ENCODE measurements around the gene C11orf65.

C11orf65 gene

GRCh38 chr11:108495326-108495725, 28.0 kb upstream of the C11orf65 start:
- peaks cover 5% of the 10 kb centered on the region for H3K4me1 ChIP-seq (ENCODE audit: insufficient read depth, poor library complexity, severe bottlenecking)
- no peaks in the 10 kb centered on the region for H3K36me3 ChIP-seq (ENCODE audit: low read depth)
- TF ChIP-seq CTCF (IDR thresholded peaks at IDR 0.05; ENCODE audit: poor library complexity, severe bottlenecking): no peak
- no peaks in the 10 kb centered on the region for H3K9me3 ChIP-seq (ENCODE audit: severe bottlenecking)
- ATAC-seq (ENCODE audit: low read depth) (no peak), DNase-seq (ENCODE audit: low spot score) (no peak)
- no peak overlapping the region for H3K27ac ChIP-seq (ENCODE audit: poor library complexity, severe bottlenecking)
- H3K4me3 ChIP-seq (ENCODE audit: severe bottlenecking): no peak overlapping the region
- no peaks in the 10 kb centered on the region for H3K27me3 ChIP-seq (ENCODE audit: insufficient read depth, poor library complexity, severe bottlenecking)

- H3K36me3 ChIP-seq (ENCODE audit: low read depth): no peaks in the 10 kb centered on the region
- DNase-seq (ENCODE audit: low spot score) (no peak), ATAC-seq (ENCODE audit: low read depth) (no peak)
- H3K27me3 ChIP-seq (ENCODE audit: insufficient read depth, poor library complexity, severe bottlenecking): no peaks in the 10 kb centered on the region
- no peak overlapping the region for H3K27ac ChIP-seq (ENCODE audit: poor library complexity, severe bottlenecking)
- peaks cover 5% of the 10 kb centered on the region for H3K4me1 ChIP-seq (ENCODE audit: insufficient read depth, poor library complexity, severe bottlenecking)
- H3K9me3 ChIP-seq (ENCODE audit: severe bottlenecking): no peaks in the 10 kb centered on the region
- no peak for TF ChIP-seq CTCF (IDR thresholded peaks at IDR 0.05; ENCODE audit: poor library complexity, severe bottlenecking)
- H3K4me3 ChIP-seq (ENCODE audit: severe bottlenecking): no peak overlapping the region
These were observed 26.9 kb upstream of the C11orf65 start for GRCh38 chr11:108494182-108494581.

- ATAC-seq (ENCODE audit: low read depth): no peak
- Histone ChIP-seq H3K27me3 (ENCODE audit: insufficient read depth, poor library complexity, severe bottlenecking) (no peaks in the 10 kb centered on the region), H3K4me3 (ENCODE audit: severe bottlenecking) (no peak overlapping the region), H3K27ac (ENCODE audit: poor library complexity, severe bottlenecking) (no peak overlapping the region), H3K36me3 (ENCODE audit: low read depth) (no peaks in the 10 kb centered on the region), H3K4me1 (ENCODE audit: insufficient read depth, poor library complexity, severe bottlenecking) (no peaks in the 10 kb centered on the region), H3K9me3 (ENCODE audit: severe bottlenecking) (no peaks in the 10 kb centered on the region)
- no peak for DNase-seq (ENCODE audit: low spot score)
- no peak for TF ChIP-seq CTCF (IDR thresholded peaks at IDR 0.05; ENCODE audit: poor library complexity, severe bottlenecking)
These were observed 24.6 kb upstream of the C11orf65 start for GRCh38 chr11:108491936-108492335.

GRCh38 chr11:108486828-108487227, 19.5 kb upstream of the C11orf65 start:
- Histone ChIP-seq H3K4me1 (ENCODE audit: insufficient read depth, poor library complexity, severe bottlenecking) (no peaks in the 10 kb centered on the region), H3K36me3 (ENCODE audit: low read depth) (no peaks in the 10 kb centered on the region; the same call in 1 of the 2 replicates), H3K4me3 (ENCODE audit: severe bottlenecking) (no peak overlapping the region), H3K27me3 (ENCODE audit: insufficient read depth, poor library complexity, severe bottlenecking) (no peaks in the 10 kb centered on the region), H3K27ac (ENCODE audit: poor library complexity, severe bottlenecking) (no peak overlapping the region), H3K9me3 (ENCODE audit: severe bottlenecking) (no peaks in the 10 kb centered on the region)
- no peak for TF ChIP-seq CTCF (IDR thresholded peaks at IDR 0.05; ENCODE audit: poor library complexity, severe bottlenecking)
- DNase-seq (ENCODE audit: low spot score) (no peak), ATAC-seq (ENCODE audit: low read depth) (no peak)

- Histone ChIP-seq H3K27me3 (ENCODE audit: insufficient read depth, poor library complexity, severe bottlenecking) (no peaks in the 10 kb centered on the region), H3K4me1 (ENCODE audit: insufficient read depth, poor library complexity, severe bottlenecking) (no peaks in the 10 kb centered on the region), H3K36me3 (ENCODE audit: low read depth) (no peaks in the 10 kb centered on the region; the same call in 1 of the 2 replicates), H3K27ac (ENCODE audit: poor library complexity, severe bottlenecking) (no peak overlapping the region), H3K9me3 (ENCODE audit: severe bottlenecking) (no peaks in the 10 kb centered on the region), H3K4me3 (ENCODE audit: severe bottlenecking) (no peak overlapping the region)
- no peak for ATAC-seq (ENCODE audit: low read depth)
- TF ChIP-seq CTCF (IDR thresholded peaks at IDR 0.05; ENCODE audit: poor library complexity, severe bottlenecking): no peak
- DNase-seq (ENCODE audit: low spot score): no peak
These were observed 19.0 kb upstream of the C11orf65 start for GRCh38 chr11:108486331-108486730.

Measured in RWPE2 (cell line).